ENCODE measurements around the gene TSPAN4. TPM values are rescaled to one million over a fixed set of nuclear protein-coding genes. Genes with fewer than 3 reads are reported as not detected.

The TSPAN4 gene
- total and polyA plus RNA-seq, 2 of the 13 experiments (the other 11 are each of a cell fraction or from before 2014, with no cell fraction given) = 31.7 to 68.3 TPM

- TF ChIP-seq ZNF609 (CRISPR knock-in tag; IDR thresholded peaks at IDR 0.05; ENCODE audit: borderline replicate concordance) = 0 out of 2 replicates have a peak, but pooled peaks have one; percentile 2
- no peak for TF ChIP-seq SRSF9 (IDR thresholded peaks at IDR 0.05; ENCODE audit: borderline replicate concordance, insufficient read depth, low read depth, low read length, poor library complexity, severe bottlenecking)
- TF ChIP-seq ZNF772 (CRISPR knock-in tag; IDR thresholded peaks at IDR 0.05) = 0 out of 2 replicates have a peak, but pooled peaks have one; percentile 29
- 0 out of 2 replicates have a peak, but pooled peaks have one; percentile 3 for TF ChIP-seq KDM3A (CRISPR knock-in tag; IDR thresholded peaks at IDR 0.05; ENCODE audit: low read depth)
- TF ChIP-seq CHD4 (IDR thresholded peaks at IDR 0.05; ENCODE audit: borderline replicate concordance, low read length) = no peak
- TF ChIP-seq KIAA2018 (CRISPR knock-in tag; IDR thresholded peaks at IDR 0.05; ENCODE audit: borderline replicate concordance) = no peak
- TF ChIP-seq TBX2 (CRISPR knock-in tag; IDR thresholded peaks at IDR 0.05; ENCODE audit: borderline replicate concordance) = no peak
- 0 out of 2 replicates have a peak, but pooled peaks have one; percentile 7 for TF ChIP-seq ZBTB2 (CRISPR knock-in tag; IDR thresholded peaks at IDR 0.05; ENCODE audit: low read depth)
- TF ChIP-seq ZNF878 (CRISPR knock-in tag; IDR thresholded peaks at IDR 0.05) = no peak
- TF ChIP-seq ZNF558 (CRISPR knock-in tag; IDR thresholded peaks at IDR 0.05; ENCODE audit: borderline replicate concordance) = 0 out of 2 replicates have a peak, but pooled peaks have one; percentile 65
These were observed 558 bp downstream of the TSPAN4 start (continued) for GRCh38 chr11:843086-843734.
